GM13976 (cell line): Measurements from ENCODE around the gene SPAG9.
"Not testable (repeated sequence)": the region's sequence is repeated elsewhere in the genome, so short reads cannot be mapped to it uniquely, and the experiment has no call there.

ENCODE experiments used
- DNase-seq: peaks from one replicate; pipeline ENCODE4 v3.0.0; 2012; ENCODE audit warnings: low spot score
- CTCF ChIP-seq: IDR thresholded peaks from 2 replicates; pipeline ENCODE4 v1.5.1; 2012; ENCODE audit warnings: borderline replicate concordance, mild to moderate bottlenecking; ENCODE audit not compliant: insufficient read depth; ENCODE audit errors: extremely low read depth, missing control alignments, control extremely low read depth
- in situ Hi-C: fragments of 300-500 bp; cut with MboI; formaldehyde crosslinking; loops from one replicate; pipeline ENCODE4 v1.12.0; 2022; ENCODE audit warnings: low sequenced_read_pairs, mixed read lengths, inconsistent platforms; ENCODE audit not compliant: unreplicated experiment

The SPAG9 gene

GRCh38 chr17:51087072-51087757, 33.5 kb downstream of the SPAG9 start:
- TF ChIP-seq CTCF: no peak
- in situ Hi-C loops: no loop called here
- no peak for DNase-seq

- in situ Hi-C loops: no loop called here
- no peak for DNase-seq
- TF ChIP-seq CTCF: no peak
These were observed 35.4 kb downstream of the SPAG9 start for GRCh38 chr17:51085150-51085805.

- in situ Hi-C loops: no loop called here
- DNase-seq: no peak
- no peak for TF ChIP-seq CTCF
These were observed 36.7 kb downstream of the SPAG9 start for GRCh38 chr17:51083981-51084380.

GRCh38 chr17:51083364-51083763, 37.3 kb downstream of the SPAG9 start:
- in situ Hi-C loops: not testable (repeated sequence)

GRCh38 chr17:51079049-51079448, 41.6 kb downstream of the SPAG9 start:
- no peak for TF ChIP-seq CTCF
- DNase-seq: no peak
- in situ Hi-C loops: no loop called here

More at GRCh38 chr17:51083364-51083763, 37.3 kb downstream of the SPAG9 start:
- DNase-seq: not testable (repeated sequence)

- no peak for DNase-seq
- in situ Hi-C loops: no loop called here
- TF ChIP-seq CTCF: no peak
These were observed 42.6 kb downstream of the SPAG9 start for GRCh38 chr17:51078009-51078592.

- DNase-seq: no peak
- in situ Hi-C loops: no loop called here
- no peak for TF ChIP-seq CTCF
These were observed 43.8 kb downstream of the SPAG9 start for GRCh38 chr17:51076821-51077220.
